CD4-positive, alpha-beta memory T cell (primary cell): ENCODE results near the gene INO80E. TPM values are rescaled to one million over a fixed set of nuclear protein-coding genes. Genes with fewer than 3 reads are reported as not detected.

Experiments used
- CTCF ChIA-PET: fragments of 350-600 bp; sonication (Branson Sonifier 250); formaldehyde crosslinking; loops from one replicate; lab custom pipeline; 2021; ENCODE audit warnings: inconsistent platforms; ENCODE audit not compliant: partially characterized antibody; lab: Charles Lee
- POLR2A ChIA-PET: fragments of 350-600 bp; sonication (Branson Sonifier 250); formaldehyde crosslinking; loops from one replicate; lab custom pipeline; 2021; ENCODE audit not compliant: partially characterized antibody; lab: Charles Lee
- DNase-seq, 5 donors: peaks; one replicate each; pipeline versions ENCODE4 v3.0.0 to v3.0.0-alpha.2; 2020 to 2022; ENCODE audit warnings: mixed read lengths in 1 of 5
- H3K27ac ChIP-seq: one replicate; pipeline ENCODE4 v1.7.0; 2013; ENCODE audit warnings: low read depth, low read length
- H3K27me3 ChIP-seq: 2 replicates; pipeline ENCODE4 v1.7.0; 2013; ENCODE audit warnings: mild to moderate bottlenecking, low read length, moderate library complexity; ENCODE audit not compliant: insufficient read depth
- H3K36me3 ChIP-seq: 2 replicates; pipeline ENCODE4 v1.7.0; 2013; ENCODE audit warnings: mild to moderate bottlenecking, low read length, moderate library complexity; ENCODE audit not compliant: insufficient read depth
- H3K4me1 ChIP-seq: 2 replicates; pipeline ENCODE4 v1.7.0; 2013; ENCODE audit warnings: mild to moderate bottlenecking, low read length, moderate library complexity; ENCODE audit not compliant: insufficient read depth
- H3K4me3 ChIP-seq, 2 donors: one replicate each; pipeline ENCODE4 v1.7.0; 2013; ENCODE audit warnings: low read length in 2 of 2, mild to moderate bottlenecking in 1 of 2
- H3K9me3 ChIP-seq, 2 donors: one replicate each; pipeline ENCODE4 v1.7.0; 2013; ENCODE audit warnings: low read length in 2 of 2, control low read depth in 1 of 2; ENCODE audit not compliant: control insufficient read depth in 1 of 2
- H3K27ac Mint-ChIP-seq, 7 donors: one replicate each; pipeline ENCODE4 v1.8.0; 2020 to 2021; ENCODE audit warnings: mixed read lengths in 7 of 7, mild to moderate bottlenecking in 6 of 7, inconsistent platforms in 3 of 7, moderate library complexity in 3 of 7
- H3K27me3 Mint-ChIP-seq, 2 donors: one replicate each; pipeline ENCODE4 v1.8.0; 2020 to 2021; ENCODE audit warnings: mixed read lengths in 2 of 2
- H3K36me3 Mint-ChIP-seq, 2 donors: one replicate each; pipeline ENCODE4 v1.8.0; 2020 to 2021; ENCODE audit warnings: mixed read lengths in 2 of 2, inconsistent platforms in 1 of 2, mild to moderate bottlenecking in 1 of 2
- H3K4me1 Mint-ChIP-seq, 4 donors: one replicate each; pipeline ENCODE4 v1.8.0; 2020 to 2021; ENCODE audit warnings: mixed read lengths in 4 of 4, mild to moderate bottlenecking in 1 of 4
- H3K4me3 Mint-ChIP-seq, 8 donors: one replicate each; pipeline ENCODE4 v1.8.0; 2020 to 2021; ENCODE audit warnings: mixed read lengths in 8 of 8, mild to moderate bottlenecking in 7 of 8, moderate library complexity in 6 of 8, inconsistent platforms in 3 of 8
- H3K9me3 Mint-ChIP-seq, 8 donors: one replicate each; pipeline ENCODE4 v1.8.0; 2020 to 2021; ENCODE audit warnings: mixed read lengths in 8 of 8, mild to moderate bottlenecking in 5 of 8, inconsistent platforms in 3 of 8, moderate library complexity in 1 of 8
- intact Hi-C: fragments of 100-400 bp; cut with micrococcal nuclease; formaldehyde crosslinking; loops from one replicate; pipeline ENCODE4 v1.15.1; 2023
- polyA plus RNA-seq, 2 donors: library from polyadenylated mRNA; unstranded; fragments of 300-500 nt; fragmentation: Illumina TruSeq; gene quantifications; one replicate each; pipeline ENCODE4 v1.2.3, GENCODE V29; 2021
- total RNA-seq, 2 experiments: library from RNA; stranded (reverse); gene quantifications; one replicate each; pipeline ENCODE4 v1.2.3, GENCODE V29; 2021

Gene INO80E
- total and polyA plus RNA-seq, 4 experiments from 2014 or later, result 6.7 to 126 (median 65.5) TPM

- intact Hi-C loops, result no loop called here
- Mint-ChIP-seq H3K9me3 (peaks cover 0 to 2% (median 0%) of the 10 kb centered on the region in 8 donors), H3K4me1 (peaks cover 10 to 31% (median 23%) of the 10 kb centered on the region in 4 donors), H3K27ac (peak overlapping the region in 6 of 7 donors; percentile 38 to 83 (median 64)), H3K4me3 (peak overlapping the region in 7 of 8 donors; percentile 51 to 77 (median 70)), H3K27me3 (no peaks in the 10 kb centered on the region), H3K36me3 (peaks cover 0 to 1% of the 10 kb centered on the region in 2 donors)
- peaks cover 21% of the 10 kb centered on the region for H3K4me1 ChIP-seq
- no peaks in the 10 kb centered on the region for H3K27me3 ChIP-seq
- H3K36me3 ChIP-seq, result no peaks in the 10 kb centered on the region
- no peaks in the 10 kb centered on the region for H3K9me3 ChIP-seq
- H3K4me3 ChIP-seq, result no peak overlapping the region
- no peak overlapping the region for H3K27ac ChIP-seq
- peak; percentile 36 to 51 (median 44) for DNase-seq
- ChIA-PET CTCF (interaction anchor here (0.8 to 4.1 kb wide), 17 partner anchors 8 to 377 kb away, joined by 3 to 26 read pairs (median 4); partner anchors contain the start of genes ALDOA, PPP4C, QPRT and TBX6), POLR2A (interaction anchor here (1.0 to 5.0 kb wide), 7 partner anchors 10 to 131 kb away, joined by 3 to 91 read pairs (median 4); partner anchors contain the start of genes ALDOA, CORO1A and TBX6)
These were observed 59.0 kb downstream of the INO80E start for GRCh38 chr16:30054959-30055553.

Other genes with a start within 250 kb of the INO80E start
- gene ZG16, start 218.0 kb upstream of the INO80E start, total RNA-seq, result not detected
- gene ZG16, start 218.0 kb upstream of the INO80E start, polyA plus RNA-seq, result not detected
- 10 to 100 TPM; 89.4 to 98.6 TPM for gene KIF22, start 205.5 kb upstream of the INO80E start, total RNA-seq
- 10 to 100 TPM; 35.7 to 54.2 TPM for gene KIF22, start 205.5 kb upstream of the INO80E start, polyA plus RNA-seq
- gene MAZ, start 189.7 kb upstream of the INO80E start, total RNA-seq, result 100 to 1,000 TPM; 258 to 264 TPM
- 10 to 100 TPM; 40.3 to 69.1 TPM for gene MAZ, start 189.7 kb upstream of the INO80E start, polyA plus RNA-seq
- gene PRRT2, start 184.0 kb upstream of the INO80E start, total RNA-seq, result 1 to 10 TPM; 6.3 to 6.9 TPM
- under 1 TPM; 0.20 to 0.37 TPM for gene PRRT2, start 184.0 kb upstream of the INO80E start, polyA plus RNA-seq
- 10 to 100 TPM; 43.7 to 44.9 TPM for gene PAGR1, start 180.1 kb upstream of the INO80E start, total RNA-seq
- gene PAGR1, start 180.1 kb upstream of the INO80E start, polyA plus RNA-seq, result 10 to 100 TPM; 46.0 to 51.1 TPM
- 100 to 1,000 TPM; 145 to 146 TPM for gene MVP, start 175.8 kb upstream of the INO80E start, total RNA-seq
- 100 to 1,000 TPM; 172 to 187 TPM for gene MVP, start 175.8 kb upstream of the INO80E start, polyA plus RNA-seq
- gene CDIPT, start 133.0 kb upstream of the INO80E start, total RNA-seq, result 10 to 100 TPM; 76.2 to 79.8 TPM
- gene CDIPT, start 133.0 kb upstream of the INO80E start, polyA plus RNA-seq, result 100 to 1,000 TPM in 1 of 2 donors, 10 to 100 TPM in 1; 87.2 to 123 TPM
- under 1 TPM in 1 of 2 experiments, not detected in 1; 0.70 TPM for gene SEZ6L2, start 96.7 kb upstream of the INO80E start, total RNA-seq
- gene SEZ6L2, start 96.7 kb upstream of the INO80E start, polyA plus RNA-seq, result not detected
- gene ASPHD1, start 95.8 kb upstream of the INO80E start, total RNA-seq, result not detected
- gene ASPHD1, start 95.8 kb upstream of the INO80E start, polyA plus RNA-seq, result not detected
- gene KCTD13, start 70.0 kb upstream of the INO80E start, total RNA-seq, result 10 to 100 TPM; 85.7 to 87.3 TPM
- gene KCTD13, start 70.0 kb upstream of the INO80E start, polyA plus RNA-seq, result 10 to 100 TPM in 1 of 2 donors, 1 to 10 TPM in 1; 6.0 to 16.3 TPM
- 100 to 1,000 TPM in 1 of 2 experiments, 10 to 100 TPM in 1; 80.8 to 103 TPM for gene TMEM219, start 34.2 kb upstream of the INO80E start, total RNA-seq
- 100 to 1,000 TPM; 209 to 250 TPM for gene TMEM219, start 34.2 kb upstream of the INO80E start, polyA plus RNA-seq
- gene TAOK2, start 22.4 kb upstream of the INO80E start, total RNA-seq, result 10 to 100 TPM; 53.8 to 56.0 TPM
- 1 to 10 TPM; 1.7 to 8.2 TPM for gene TAOK2, start 22.4 kb upstream of the INO80E start, polyA plus RNA-seq
- gene HIRIP3, start 624 bp upstream of the INO80E start, total RNA-seq, result 10 to 100 TPM; 19.2 to 19.7 TPM
- 10 to 100 TPM; 21.4 to 26.0 TPM for gene HIRIP3, start 624 bp upstream of the INO80E start, polyA plus RNA-seq
- under 1 TPM in 1 of 2 experiments, not detected in 1; 0.80 TPM for gene DOC2A, start 14.8 kb downstream of the INO80E start, total RNA-seq
- not detected for gene DOC2A, start 14.8 kb downstream of the INO80E start, polyA plus RNA-seq
- not detected for gene C16orf92, start 27.0 kb downstream of the INO80E start, total RNA-seq
- gene C16orf92, start 27.0 kb downstream of the INO80E start, polyA plus RNA-seq, result not detected
- gene TLCD3B, start 35.0 kb downstream of the INO80E start, total RNA-seq, result not detected
- gene TLCD3B, start 35.0 kb downstream of the INO80E start, polyA plus RNA-seq, result not detected
- 100 to 1,000 TPM; 558 to 563 TPM for gene ALDOA, start 69.5 kb downstream of the INO80E start, total RNA-seq
- gene ALDOA, start 69.5 kb downstream of the INO80E start, polyA plus RNA-seq, result 1,000 to 10,000 TPM; 1,058 to 1,115 TPM
- 10 to 100 TPM; 75.8 to 86.3 TPM for gene PPP4C, start 79.8 kb downstream of the INO80E start, total RNA-seq
- 100 to 1,000 TPM; 167 to 276 TPM for gene PPP4C, start 79.8 kb downstream of the INO80E start, polyA plus RNA-seq
- 1 to 10 TPM; 1.3 to 1.4 TPM for gene TBX6, start 95.7 kb downstream of the INO80E start, total RNA-seq
- gene TBX6, start 95.7 kb downstream of the INO80E start, polyA plus RNA-seq, result under 1 TPM in 1 of 2 donors, not detected in 1; 0.36 TPM
- gene YPEL3, start 100.0 kb downstream of the INO80E start, total RNA-seq, result 100 to 1,000 TPM; 263 to 266 TPM
- 100 to 1,000 TPM; 172 to 331 TPM for gene YPEL3, start 100.0 kb downstream of the INO80E start, polyA plus RNA-seq
- gene GDPD3, start 117.3 kb downstream of the INO80E start, total RNA-seq, result 10 to 100 TPM; 31.5 to 37.2 TPM
- under 1 TPM in 1 of 2 donors, not detected in 1; 0.25 TPM for gene GDPD3, start 117.3 kb downstream of the INO80E start, polyA plus RNA-seq
- 10 to 100 TPM; 87.4 to 90.4 TPM for gene MAPK3, start 127.0 kb downstream of the INO80E start, total RNA-seq
- 10 to 100 TPM in 1 of 2 donors, 1 to 10 TPM in 1; 9.9 to 10.6 TPM for gene MAPK3, start 127.0 kb downstream of the INO80E start, polyA plus RNA-seq
- 100 to 1,000 TPM; 745 to 769 TPM for gene CORO1A, start 187.4 kb downstream of the INO80E start, total RNA-seq
- gene CORO1A, start 187.4 kb downstream of the INO80E start, polyA plus RNA-seq, result 1,000 to 10,000 TPM; 1,217 to 1,230 TPM
- gene BOLA2B, start 197.4 kb downstream of the INO80E start, total RNA-seq, result 10 to 100 TPM; 62.1 to 79.0 TPM
- 100 to 1,000 TPM; 144 to 169 TPM for gene BOLA2B, start 197.4 kb downstream of the INO80E start, polyA plus RNA-seq
- 10 to 100 TPM; 57.5 to 65.6 TPM for gene SLX1A, start 197.6 kb downstream of the INO80E start, total RNA-seq
- 10 to 100 TPM; 44.5 to 60.7 TPM for gene SLX1A, start 197.6 kb downstream of the INO80E start, polyA plus RNA-seq
- gene SULT1A3, start 203.0 kb downstream of the INO80E start, total RNA-seq, result 10 to 100 TPM; 42.5 to 46.2 TPM
- gene SULT1A3, start 203.0 kb downstream of the INO80E start, polyA plus RNA-seq, result 1 to 10 TPM; 1.2 to 3.9 TPM